HepG2 (cell line): ENCODE results near the gene S100A13. TPM values are rescaled to one million over a fixed set of nuclear protein-coding genes. Genes with fewer than 3 reads are reported as not detected.

ENCODE experiments used
- GTF3A ChIP-seq: sonication (generic); formaldehyde crosslinking; conservative IDR thresholded peaks from 2 replicates; pipeline ENCODE4 v1.4.0; 2020; ENCODE audit warnings: mild to moderate bottlenecking, missing genetic modification reagents
- HCFC1 ChIP-seq: fragments of 150-350 bp; IDR thresholded peaks from 2 replicates; pipeline ENCODE4 v1.6.1; 2014; ENCODE audit warnings: low read depth, low read length
- KLF6 ChIP-seq: IDR thresholded peaks from 2 replicates; pipeline ENCODE4 v1.8.0; 2016; ENCODE audit warnings: missing biosample characterization, missing genetic modification reagents
- MAFG ChIP-seq: sonication (generic); formaldehyde crosslinking; IDR thresholded peaks from 2 replicates; pipeline ENCODE4 v1.5.1; 2020; ENCODE audit warnings: mild to moderate bottlenecking, missing genetic modification reagents
- POLR2AphosphoS2 ChIP-seq: IDR thresholded peaks from 2 replicates; pipeline ENCODE4 v1.6.1; 2011; ENCODE audit warnings: low read depth, low read length, improper control_type of control experiment
- RARA ChIP-seq: IDR thresholded peaks from 2 replicates; pipeline ENCODE4 v1.6.1; 2016; ENCODE audit warnings: missing genetic modification reagents, missing compliant biosample characterization
- SAFB2 ChIP-seq: sonication (generic); formaldehyde crosslinking; IDR thresholded peaks from 2 replicates; pipeline ENCODE4 v1.5.1; 2020; ENCODE audit warnings: missing genetic modification reagents, low read depth, mild to moderate bottlenecking, borderline replicate concordance
- TBP ChIP-seq: sonication (generic); formaldehyde crosslinking; IDR thresholded peaks from 2 replicates; pipeline ENCODE4 v1.5.0; 2020; ENCODE audit warnings: missing genetic modification reagents
- ZEB1 ChIP-seq: IDR thresholded peaks from 2 replicates; pipeline ENCODE4 v1.6.1; 2012; ENCODE audit warnings: mild to moderate bottlenecking, low read depth, inconsistent platforms; ENCODE audit not compliant: insufficient replicate concordance
- ZMYM2 ChIP-seq: sonication (generic); formaldehyde crosslinking; IDR thresholded peaks from 2 replicates; pipeline ENCODE4 v1.8.0; 2022; ENCODE audit warnings: mild to moderate bottlenecking, missing genetic modification reagents
- ZNF207 ChIP-seq: fragments of 450-650 bp; IDR thresholded peaks from 2 replicates; pipeline ENCODE4 v1.6.1; 2016; ENCODE audit warnings: antibody characterized with exemption, borderline replicate concordance
- ZNF230 ChIP-seq: sonication (generic); formaldehyde crosslinking; IDR thresholded peaks from 2 replicates; pipeline ENCODE4 v1.4.0; 2020; ENCODE audit warnings: mild to moderate bottlenecking, missing genetic modification reagents
- ZNF235 ChIP-seq: sonication (generic); formaldehyde crosslinking; IDR thresholded peaks from 2 replicates; pipeline ENCODE4 v1.8.1; 2023; ENCODE audit warnings: mild to moderate bottlenecking, missing genetic modification reagents, borderline replicate concordance
- ZNF292 ChIP-seq: sonication (generic); formaldehyde crosslinking; IDR thresholded peaks from 2 replicates; pipeline ENCODE4 v1.8.1; 2022; ENCODE audit warnings: mild to moderate bottlenecking, low read depth, missing genetic modification reagents, borderline replicate concordance
- ZNF33A ChIP-seq: sonication (generic); formaldehyde crosslinking; IDR thresholded peaks from 2 replicates; pipeline ENCODE4 v1.5.1; 2020; ENCODE audit warnings: missing genetic modification reagents, mild to moderate bottlenecking, moderate library complexity, borderline replicate concordance
- ZNF343 ChIP-seq: sonication (generic); formaldehyde crosslinking; IDR thresholded peaks from 2 replicates; pipeline ENCODE4 v1.4.0; 2020; ENCODE audit warnings: mild to moderate bottlenecking, missing genetic modification reagents
- ZNF674 ChIP-seq: sonication (generic); formaldehyde crosslinking; IDR thresholded peaks from 2 replicates; pipeline ENCODE4 v1.5.0; 2020; ENCODE audit warnings: low read depth, mild to moderate bottlenecking, missing genetic modification reagents
- polyA plus RNA-seq, 8 experiments: library from polyadenylated mRNA; depleted of rRNA in 3 of 8; stranded (reverse) in 7 of 8; unstranded in 1 of 8; fragments of >200 nt; fragmentation: Illumina TruSeq in 4 of 8; extraction: Trizol in 4 of 8; gene quantifications; 2 replicates each; pipeline versions ENCODE4 v1.2.1 to v1.2.3, GENCODE V29; 2011 to 2016; ENCODE audit warnings: low read depth in 4 of 8, missing spikeins in 1 of 8, mixed read lengths in 1 of 8; ENCODE audit not compliant: insufficient read depth in 1 of 8
- total RNA-seq, 5 experiments: library from RNA; depleted of rRNA; stranded (reverse); fragments of >200 nt; fragmentation: Illumina TruSeq; extraction: Trizol; gene quantifications; 2 replicates each; pipeline ENCODE4 v1.2.3, GENCODE V29; 2016; ENCODE audit warnings: low read depth in 1 of 5
- TF ChIP-seq, protein P1 (sequence below): sonication (generic); formaldehyde crosslinking; IDR thresholded peaks from 2 replicates; pipeline ENCODE4 v1.8.1; 2023; ENCODE audit warnings: mild to moderate bottlenecking, missing genetic modification reagents
- TF ChIP-seq, protein P2 (sequence below): sonication (generic); formaldehyde crosslinking; IDR thresholded peaks from 2 replicates; pipeline ENCODE4 v1.8.0; 2022; ENCODE audit warnings: missing genetic modification reagents, low read depth, mild to moderate bottlenecking, borderline replicate concordance
- TF ChIP-seq, protein P3 (sequence below): sonication (generic); formaldehyde crosslinking; conservative IDR thresholded peaks from 2 replicates; pipeline ENCODE4 v1.8.0; 2022; ENCODE audit warnings: mild to moderate bottlenecking, moderate library complexity, missing genetic modification reagents
- TF ChIP-seq, protein P4 (sequence below): sonication (generic); formaldehyde crosslinking; IDR thresholded peaks from 2 replicates; pipeline ENCODE4 v1.5.1; 2020; ENCODE audit warnings: missing genetic modification reagents, mild to moderate bottlenecking, borderline replicate concordance
- TF ChIP-seq, protein P5 (sequence below): sonication (generic); formaldehyde crosslinking; IDR thresholded peaks from 2 replicates; pipeline ENCODE4 v1.8.1; 2023; ENCODE audit warnings: mild to moderate bottlenecking, moderate library complexity, missing genetic modification reagents

The S100A13 gene
- total and polyA plus RNA-seq, 2 of the 13 experiments (the other 11 are each of a cell fraction or from before 2014, with no cell fraction given) = 89.5 to 172 TPM

DNA sequence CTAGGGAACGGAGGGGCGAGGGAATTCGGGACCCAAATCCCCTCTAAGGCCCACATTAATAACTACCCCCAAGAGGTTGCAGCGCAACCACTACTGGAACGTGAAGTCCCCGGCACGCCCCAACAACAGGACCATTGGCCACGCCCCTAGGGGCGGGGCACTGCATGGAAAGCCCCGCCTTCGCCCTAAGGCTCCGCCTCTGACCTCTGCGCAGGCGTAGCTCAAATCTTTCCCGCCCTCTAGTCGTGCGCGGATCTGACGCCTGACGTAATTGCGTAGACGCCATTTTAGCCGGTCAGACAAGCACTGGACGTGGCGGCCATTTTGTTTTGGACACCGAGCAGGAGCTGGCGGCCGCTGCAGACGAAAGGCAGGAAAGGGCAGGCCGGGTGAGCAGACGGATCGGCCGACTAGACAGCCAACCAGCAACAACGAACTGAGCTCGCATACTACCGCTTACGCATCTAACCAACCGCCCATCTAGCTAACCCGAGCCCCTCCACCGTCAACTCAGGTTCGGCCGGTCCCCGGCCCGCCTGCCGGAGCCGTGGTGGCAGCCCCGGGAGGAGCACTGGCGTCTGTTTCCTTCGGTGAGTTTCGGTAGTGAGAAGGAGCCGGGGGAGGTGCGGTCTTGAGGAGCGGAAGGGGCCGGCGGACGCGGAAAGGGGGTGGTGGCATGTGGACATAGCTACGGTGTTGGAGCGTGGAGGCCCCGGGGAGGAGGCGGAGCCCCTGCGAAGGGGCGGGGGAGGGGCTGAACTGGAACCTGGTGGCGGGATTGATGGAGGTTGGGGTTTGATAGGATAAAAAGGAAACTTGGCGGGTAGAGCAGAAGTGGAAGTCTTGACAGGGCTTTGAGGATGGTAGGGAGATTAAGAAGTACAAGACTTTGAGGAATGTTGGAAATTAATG is 6.7 kb upstream of the S100A13 start, which contains the start of gene CHTOP (continued):
- no peak; the same call in 1 of the 2 replicates for TF ChIP-seq ZNF230 (CRISPR knock-in tag)
- 0 out of 2 replicates have a peak, but pooled peaks have one; percentile 66 for TF ChIP-seq ZNF235 (CRISPR knock-in tag)
- TF ChIP-seq HCFC1 = peak; percentile 32; the same call in 1 of the 2 replicates
- TF ChIP-seq SAFB2 = peak; percentile 46; the same call in 1 of the 2 replicates
- TF ChIP-seq, protein P1, sequence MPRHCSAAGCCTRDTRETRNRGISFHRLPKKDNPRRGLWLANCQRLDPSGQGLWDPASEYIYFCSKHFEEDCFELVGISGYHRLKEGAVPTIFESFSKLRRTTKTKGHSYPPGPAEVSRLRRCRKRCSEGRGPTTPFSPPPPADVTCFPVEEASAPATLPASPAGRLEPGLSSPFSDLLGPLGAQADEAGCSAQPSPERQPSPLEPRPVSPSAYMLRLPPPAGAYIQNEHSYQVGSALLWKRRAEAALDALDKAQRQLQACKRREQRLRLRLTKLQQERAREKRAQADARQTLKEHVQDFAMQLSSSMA (CRISPR knock-in tag) = peak; percentile 83; the same call in 1 of the 2 replicates
- no peak for TF ChIP-seq TBP
- TF ChIP-seq KLF6 (CRISPR knock-in tag) = peak; percentile 65; the same call in 1 of the 2 replicates
- TF ChIP-seq ZEB1 = no peak
- no peak for TF ChIP-seq GTF3A
- TF ChIP-seq ZMYM2 (CRISPR knock-in tag) = 0 out of 2 replicates have a peak, but pooled peaks have one; percentile 46
- TF ChIP-seq ZNF674 = no peak
- TF ChIP-seq, protein P2, sequence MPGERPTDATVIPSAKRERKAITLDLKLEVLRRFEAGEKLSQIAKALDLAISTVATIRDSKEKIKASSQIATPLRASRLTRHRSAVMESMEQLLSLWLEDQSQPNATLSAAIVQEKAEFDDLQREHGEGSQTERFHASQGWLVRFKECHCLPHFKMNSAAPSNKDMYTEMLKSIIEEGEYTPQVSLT = 0 out of 2 replicates have a peak, but pooled peaks have one; percentile 79
- TF ChIP-seq ZNF207 = no peak
- no peak for TF ChIP-seq RARA (CRISPR knock-in tag)
- TF ChIP-seq, protein P3, sequence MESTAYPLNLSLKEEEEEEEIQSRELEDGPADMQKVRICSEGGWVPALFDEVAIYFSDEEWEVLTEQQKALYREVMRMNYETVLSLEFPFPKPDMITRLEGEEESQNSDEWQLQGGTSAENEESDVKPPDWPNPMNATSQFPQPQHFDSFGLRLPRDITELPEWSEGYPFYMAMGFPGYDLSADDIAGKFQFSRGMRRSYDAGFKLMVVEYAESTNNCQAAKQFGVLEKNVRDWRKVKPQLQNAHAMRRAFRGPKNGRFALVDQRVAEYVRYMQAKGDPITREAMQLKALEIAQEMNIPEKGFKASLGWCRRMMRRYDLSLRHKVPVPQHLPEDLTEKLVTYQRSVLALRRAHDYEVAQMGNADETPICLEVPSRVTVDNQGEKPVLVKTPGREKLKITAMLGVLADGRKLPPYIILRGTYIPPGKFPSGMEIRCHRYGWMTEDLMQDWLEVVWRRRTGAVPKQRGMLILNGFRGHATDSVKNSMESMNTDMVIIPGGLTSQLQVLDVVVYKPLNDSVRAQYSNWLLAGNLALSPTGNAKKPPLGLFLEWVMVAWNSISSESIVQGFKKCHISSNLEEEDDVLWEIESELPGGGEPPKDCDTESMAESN (CRISPR knock-in tag) = peak; percentile 92
- TF ChIP-seq, protein P4, sequence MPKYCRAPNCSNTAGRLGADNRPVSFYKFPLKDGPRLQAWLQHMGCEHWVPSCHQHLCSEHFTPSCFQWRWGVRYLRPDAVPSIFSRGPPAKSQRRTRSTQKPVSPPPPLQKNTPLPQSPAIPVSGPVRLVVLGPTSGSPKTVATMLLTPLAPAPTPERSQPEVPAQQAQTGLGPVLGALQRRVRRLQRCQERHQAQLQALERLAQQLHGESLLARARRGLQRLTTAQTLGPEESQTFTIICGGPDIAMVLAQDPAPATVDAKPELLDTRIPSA (CRISPR knock-in tag) = peak; percentile 36; the same call in 1 of the 2 replicates
- TF ChIP-seq POLR2AphosphoS2 = no peak
- no peak for TF ChIP-seq ZNF33A (CRISPR knock-in tag)
- no peak for TF ChIP-seq ZNF343 (CRISPR knock-in tag)
- TF ChIP-seq MAFG (CRISPR knock-in tag) = no peak
- TF ChIP-seq, protein P5, sequence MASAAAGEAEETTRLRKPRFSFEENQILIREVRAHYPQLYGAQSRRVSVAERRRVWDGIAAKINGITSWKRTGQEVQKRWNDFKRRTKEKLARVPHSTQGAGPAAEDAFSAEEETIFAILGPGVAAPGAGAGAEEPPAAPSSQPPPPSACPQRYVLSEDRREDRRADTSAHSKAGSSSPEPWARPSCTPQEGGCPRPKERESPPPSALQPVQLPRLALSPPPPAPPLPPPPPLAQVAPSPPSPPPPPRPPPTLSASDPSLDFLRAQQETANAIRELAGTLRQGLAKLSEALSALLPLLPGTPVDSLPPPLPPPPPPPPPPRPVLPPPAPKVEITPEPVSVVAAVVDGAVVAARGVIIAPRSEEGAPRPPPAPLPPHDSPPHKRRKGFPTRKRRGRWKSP (CRISPR knock-in tag) = peak; percentile 83
- TF ChIP-seq ZNF292 = no peak
